SU-DHL-6 (cell line): ENCODE measurements around the gene EHD4.

Source experiments
- CTCF ChIP-seq: fragments of 200-600 bp; sonication (generic); IDR thresholded peaks from one replicate; pipeline ENCODE4 v1.5.1; 2017; ENCODE audit warnings: antibody characterized with exemption, mild to moderate bottlenecking, low read length, moderate library complexity; ENCODE audit not compliant: insufficient read depth, poor library complexity, severe bottlenecking
- EZH2phosphoT487 ChIP-seq: fragments of 200-600 bp; sonication (generic), shearing (Covaris generic); conservative IDR thresholded peaks from 2 replicates; pipeline ENCODE4 v1.6.1; 2018; ENCODE audit warnings: mild to moderate bottlenecking, antibody characterized with exemption, low read length, moderate library complexity, mixed read lengths

DNA sequence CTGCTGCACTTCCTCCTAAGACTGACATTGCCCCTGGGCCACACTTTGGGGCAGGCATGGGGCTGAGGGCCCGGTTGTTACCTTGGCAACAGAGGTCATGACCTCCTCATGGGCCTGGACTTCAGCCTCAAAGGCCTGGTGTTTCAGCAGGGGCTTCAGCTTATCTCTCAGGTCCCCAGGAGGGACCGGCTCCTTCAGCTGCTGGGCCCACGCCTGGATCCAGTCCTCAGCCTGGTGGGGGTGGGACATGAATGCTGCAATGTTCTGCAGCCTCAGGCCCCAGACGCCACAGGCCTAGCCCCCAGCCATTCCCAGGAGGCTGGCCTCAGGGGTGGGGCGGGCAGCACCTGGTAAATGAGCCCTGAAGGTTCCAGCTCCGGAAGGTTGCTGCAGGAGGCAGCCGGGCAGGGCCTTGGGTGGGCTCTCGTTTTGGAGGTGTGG, 106.1 kb downstream of the EHD4 start:
- TF ChIP-seq CTCF, result no peak
- TF ChIP-seq EZH2phosphoT487, result no peak
